Cerebellar nuclear complex (tissue), 1 donor: ENCODE measurements around the gene CCDC88C.
"Not testable (repeated sequence)": the region's sequence is repeated elsewhere in the genome, so short reads cannot be mapped to it uniquely, and the experiment has no call there.

Experiments
- DNase-seq, 2 experiments: peaks; one replicate each; lab custom pipeline; 2025; lab: John Stamatoyannopoulos, UW

Gene CCDC88C

GRCh38 chr14:91415794-91416743 lies 1.6 kb downstream of the CCDC88C start:
- DNase-seq = no peak

GRCh38 chr14:91414475-91414833 lies 3.2 kb downstream of the CCDC88C start:
- no peak for DNase-seq

GRCh38 chr14:91413547-91414474 lies 3.8 kb downstream of the CCDC88C start:
- DNase-seq = no peak

GRCh38 chr14:91412939-91413338 lies 4.7 kb downstream of the CCDC88C start:
- DNase-seq = no peak

GRCh38 chr14:91410771-91411536 lies 6.7 kb downstream of the CCDC88C start:
- no peak for DNase-seq

- no peak for DNase-seq
Measured at GRCh38 chr14:91409928-91410718, 7.5 kb downstream of the CCDC88C start.

- DNase-seq = not testable (repeated sequence)
Measured at GRCh38 chr14:91409240-91409639, 8.4 kb downstream of the CCDC88C start.

GRCh38 chr14:91406982-91407381 lies 10.6 kb downstream of the CCDC88C start:
- no peak for DNase-seq

- no peak for DNase-seq
Measured at GRCh38 chr14:91406451-91406850, 11.2 kb downstream of the CCDC88C start.

- no peak for DNase-seq
Measured at GRCh38 chr14:91405724-91406435, 11.7 kb downstream of the CCDC88C start.

GRCh38 chr14:91405241-91405721 lies 12.3 kb downstream of the CCDC88C start:
- no peak for DNase-seq

- DNase-seq = no peak
Measured at GRCh38 chr14:91402771-91403600, 14.6 kb downstream of the CCDC88C start.

- DNase-seq = no peak
Measured at GRCh38 chr14:91402348-91402747, 15.3 kb downstream of the CCDC88C start.

GRCh38 chr14:91401751-91402150 lies 15.9 kb downstream of the CCDC88C start:
- DNase-seq = no peak

- no peak for DNase-seq
Measured at GRCh38 chr14:91400696-91401095, 16.9 kb downstream of the CCDC88C start.

GRCh38 chr14:91399868-91400640 lies 17.6 kb downstream of the CCDC88C start:
- no peak for DNase-seq

- no peak for DNase-seq
Measured at GRCh38 chr14:91398707-91399106, 18.9 kb downstream of the CCDC88C start.

GRCh38 chr14:91397965-91398591 lies 19.5 kb downstream of the CCDC88C start:
- no peak for DNase-seq
